ENCODE results near the gene CCNY. TPM values are rescaled to one million over a fixed set of nuclear protein-coding genes. Genes with fewer than 3 reads are reported as not detected.

CCNY gene
- total RNA-seq, 1 donor from 2014 or later: 37.5 TPM

- Histone ChIP-seq H3K27me3 (no peaks in the 10 kb centered on the region), H3K4me1 (peaks cover 0 to 4% of the 10 kb centered on the region in 2 donors), H3K27ac (no peak within 1 kb of the TSS), H3K36me3 (no peaks in the 10 kb centered on the region), H3K4me3 (no peak within 1 kb of the TSS), H3K9me3 (no peaks in the 10 kb centered on the region)
- intact Hi-C loops (cut with DNase I): loop anchor here (10.0 kb wide), 1 partner anchor 360 kb away; no protein-coding TSS in a partner anchor
- DNase-seq (ENCODE audit: low spot score in 2 of 2): no peak
- no peak for TF ChIP-seq CTCF (IDR thresholded peaks at IDR 0.05)
Observed at GRCh38 chr10:35605191-35605590, 268.9 kb downstream of the CCNY start, which contains the start of gene GJD4. Gene GJD4, plus strand, starts transcription at chr10:35605341. Its CDS starts 227 bp downstream, at chr10:35605568.

- no peaks in the 10 kb centered on the region for H3K9me3 ChIP-seq
- intact Hi-C loops (cut with DNase I): loop anchor here (10.0 kb wide), 1 partner anchor 362 kb away; no protein-coding TSS in a partner anchor
- H3K36me3 ChIP-seq: no peaks in the 10 kb centered on the region
- H3K4me1 ChIP-seq: peaks cover 0 to 4% of the 10 kb centered on the region in 2 donors
- no peaks in the 10 kb centered on the region for H3K27me3 ChIP-seq
- no peak overlapping the region for H3K4me3 ChIP-seq
- no peak for DNase-seq (ENCODE audit: low spot score in 2 of 2)
- no peak overlapping the region for H3K27ac ChIP-seq
- TF ChIP-seq CTCF (IDR thresholded peaks at IDR 0.05): no peak
Observed at GRCh38 chr10:35606430-35606829, 270.1 kb downstream of the CCNY start.

GRCh38 chr10:35607475-35608327 lies 271.4 kb downstream of the CCNY start:
- intact Hi-C loops (cut with DNase I): loop anchor here (10.0 kb wide), 1 partner anchor 363 kb away; no protein-coding TSS in a partner anchor
- Histone ChIP-seq H3K36me3 (no peaks in the 10 kb centered on the region), H3K27ac (no peak overlapping the region), H3K27me3 (no peaks in the 10 kb centered on the region), H3K4me1 (peaks cover 0 to 4% of the 10 kb centered on the region in 2 donors), H3K4me3 (peak overlapping the region; percentile 51 to 62), H3K9me3 (no peaks in the 10 kb centered on the region)
- DNase-seq (ENCODE audit: low spot score in 2 of 2): no peak
- TF ChIP-seq CTCF (IDR thresholded peaks at IDR 0.05): no peak

GRCh38 chr10:35608328-35608672 lies 272.0 kb downstream of the CCNY start:
- Histone ChIP-seq H3K27me3 (no peaks in the 10 kb centered on the region), H3K4me1 (peaks cover 0 to 4% of the 10 kb centered on the region in 2 donors), H3K4me3 (peak overlapping the region; percentile 51 to 62), H3K27ac (no peak overlapping the region), H3K9me3 (no peaks in the 10 kb centered on the region), H3K36me3 (no peaks in the 10 kb centered on the region)
- intact Hi-C loops (cut with DNase I): loop anchor here (10.0 kb wide), 1 partner anchor 363 kb away; no protein-coding TSS in a partner anchor
- DNase-seq (ENCODE audit: low spot score in 2 of 2): no peak
- TF ChIP-seq CTCF (IDR thresholded peaks at IDR 0.05): no peak

GRCh38 chr10:35611750-35612149 lies 275.4 kb downstream of the CCNY start:
- no peaks in the 10 kb centered on the region for H3K9me3 ChIP-seq
- no peak overlapping the region for H3K27ac ChIP-seq
- H3K36me3 ChIP-seq: no peaks in the 10 kb centered on the region
- no peak overlapping the region for H3K4me3 ChIP-seq
- intact Hi-C loops (cut with DNase I): no loop called here
- TF ChIP-seq CTCF (IDR thresholded peaks at IDR 0.05): no peak
- peaks cover 0 to 4% of the 10 kb centered on the region in 2 donors for H3K4me1 ChIP-seq
- DNase-seq (ENCODE audit: low spot score in 2 of 2): no peak
- no peaks in the 10 kb centered on the region for H3K27me3 ChIP-seq

All from ascending aorta (tissue), 2 donors.